ENCODE measurements around the gene TEX11. TPM values are rescaled to one million over a fixed set of nuclear protein-coding genes. Genes with fewer than 3 reads are reported as not detected.
"Not testable (repeated sequence)": the region's sequence is repeated elsewhere in the genome, so short reads cannot be mapped to it uniquely, and the experiment has no call there.

Gene TEX11
- total RNA-seq, 1 donor = not detected

GRCh38 chrX:70577442-70577841 is 331.1 kb downstream of the TEX11 start:
- no peak for DNase-seq (ENCODE audit: low read depth)
- H3K4me3 ChIP-seq (ENCODE audit: low read depth, low read length) = no peak overlapping the region
- no peak for TF ChIP-seq CTCF (IDR thresholded peaks at IDR 0.05; ENCODE audit: insufficient read depth, low read length)

- H3K4me3 ChIP-seq (ENCODE audit: low read depth, low read length); DNase-seq (ENCODE audit: low read depth): not testable (repeated sequence)
Measured at GRCh38 chrX:70569922-70570576, 338.5 kb downstream of the TEX11 start.

- no peak overlapping the region for H3K4me3 ChIP-seq (ENCODE audit: low read depth, low read length)
- no peak for TF ChIP-seq CTCF (IDR thresholded peaks at IDR 0.05; ENCODE audit: insufficient read depth, low read length)
- DNase-seq (ENCODE audit: low read depth) = no peak
Measured at GRCh38 chrX:70554948-70555347, 353.6 kb downstream of the TEX11 start.

GRCh38 chrX:70554523-70554922 is 354.0 kb downstream of the TEX11 start:
- TF ChIP-seq CTCF (IDR thresholded peaks at IDR 0.05; ENCODE audit: insufficient read depth, low read length) = no peak
- H3K4me3 ChIP-seq (ENCODE audit: low read depth, low read length) = no peak overlapping the region
- DNase-seq (ENCODE audit: low read depth) = peak; percentile 77

GRCh38 chrX:70554081-70554480 is 354.4 kb downstream of the TEX11 start:
- H3K4me3 ChIP-seq (ENCODE audit: low read depth, low read length) = no peak overlapping the region
- peak; percentile 69 for DNase-seq (ENCODE audit: low read depth)
- TF ChIP-seq CTCF (IDR thresholded peaks at IDR 0.05; ENCODE audit: insufficient read depth, low read length) = no peak

- no peak for DNase-seq (ENCODE audit: low read depth)
- TF ChIP-seq CTCF (IDR thresholded peaks at IDR 0.05; ENCODE audit: insufficient read depth, low read length) = no peak
- no peak overlapping the region for H3K4me3 ChIP-seq (ENCODE audit: low read depth, low read length)
Measured at GRCh38 chrX:70553516-70553915, 355.0 kb downstream of the TEX11 start.

- TF ChIP-seq CTCF (IDR thresholded peaks at IDR 0.05; ENCODE audit: insufficient read depth, low read length) = no peak
- peak; percentile 45 for DNase-seq (ENCODE audit: low read depth)
- H3K4me3 ChIP-seq (ENCODE audit: low read depth, low read length) = no peak overlapping the region
Measured at GRCh38 chrX:70552130-70552704, 356.3 kb downstream of the TEX11 start.
